ENCODE data around the gene PEX6.

PEX6 gene

DNA sequence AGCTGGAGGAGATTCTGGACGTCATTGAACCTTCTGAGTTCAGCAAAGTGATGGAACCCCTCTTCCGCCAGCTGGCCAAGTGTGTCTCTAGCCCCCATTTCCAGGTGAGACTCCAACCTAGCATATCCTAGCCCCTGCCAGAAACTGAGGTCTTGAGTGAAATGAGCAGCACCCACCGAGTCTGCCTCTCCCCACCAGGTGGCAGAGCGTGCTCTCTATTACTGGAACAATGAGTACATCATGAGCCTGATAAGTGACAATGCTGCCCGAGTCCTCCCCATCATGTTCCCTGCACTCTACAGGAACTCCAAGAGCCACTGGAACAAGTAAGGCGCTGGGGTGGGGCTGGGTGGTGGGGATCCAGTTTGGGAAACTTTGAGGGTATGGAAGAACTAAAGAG, 30.1 kb upstream of the PEX6 start:
- no peak for ATAC-seq
- no peak for TF ChIP-seq ZFP30 (CRISPR knock-in tag; IDR thresholded peaks at IDR 0.05)
- TF ChIP-seq PPARA (CRISPR knock-in tag; IDR thresholded peaks at IDR 0.05; ENCODE audit: borderline replicate concordance), result no peak
- TF ChIP-seq ZC3H10 (CRISPR knock-in tag; IDR thresholded peaks at IDR 0.05), result no peak
- TF ChIP-seq TSHZ2 (CRISPR knock-in tag; IDR thresholded peaks at IDR 0.05), result no peak
- no peak for TF ChIP-seq CSDC2 (CRISPR knock-in tag; IDR thresholded peaks at IDR 0.05)
- no peak for TF ChIP-seq ZFP3 (CRISPR knock-in tag; IDR thresholded peaks at IDR 0.05)
- no peak for TF ChIP-seq ZNF8 (CRISPR knock-in tag; IDR thresholded peaks at IDR 0.05)
- no peak for TF ChIP-seq TOX (CRISPR knock-in tag; IDR thresholded peaks at IDR 0.05; ENCODE audit: borderline replicate concordance)
- TF ChIP-seq CSRNP3 (CRISPR knock-in tag; IDR thresholded peaks at IDR 0.05), result no peak
- TF ChIP-seq ISL1 (CRISPR knock-in tag; IDR thresholded peaks at IDR 0.05), result no peak
- TF ChIP-seq RARB (CRISPR knock-in tag; IDR thresholded peaks at IDR 0.05), result no peak
- TF ChIP-seq ARNTL (CRISPR knock-in tag; IDR thresholded peaks at IDR 0.05; ENCODE audit: borderline replicate concordance, low read depth), result no peak
- TF ChIP-seq ESRRG (CRISPR knock-in tag; IDR thresholded peaks at IDR 0.05), result no peak

DNA sequence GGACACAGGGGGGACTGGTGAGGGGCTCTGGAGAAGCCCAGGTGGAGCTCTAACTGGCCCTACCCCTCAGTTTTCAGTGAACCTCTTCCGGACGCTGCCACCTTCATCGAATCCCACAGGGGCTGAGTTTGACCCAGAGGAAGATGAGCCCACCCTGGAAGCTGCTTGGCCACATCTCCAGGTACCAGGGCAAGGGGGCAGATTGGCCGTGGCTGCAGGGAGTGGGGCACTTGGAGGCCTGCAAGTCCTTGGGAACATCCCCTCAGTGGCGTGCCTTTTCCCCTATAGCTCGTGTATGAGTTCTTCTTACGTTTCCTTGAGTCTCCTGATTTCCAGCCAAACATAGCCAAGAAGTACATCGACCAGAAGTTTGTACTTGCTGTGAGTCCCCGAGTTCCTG, 28.1 kb upstream of the PEX6 start:
- ATAC-seq, result no peak
- no peak for TF ChIP-seq ZFP3 (CRISPR knock-in tag; IDR thresholded peaks at IDR 0.05)
- TF ChIP-seq ZNF8 (CRISPR knock-in tag; IDR thresholded peaks at IDR 0.05), result no peak
- TF ChIP-seq, protein P1, sequence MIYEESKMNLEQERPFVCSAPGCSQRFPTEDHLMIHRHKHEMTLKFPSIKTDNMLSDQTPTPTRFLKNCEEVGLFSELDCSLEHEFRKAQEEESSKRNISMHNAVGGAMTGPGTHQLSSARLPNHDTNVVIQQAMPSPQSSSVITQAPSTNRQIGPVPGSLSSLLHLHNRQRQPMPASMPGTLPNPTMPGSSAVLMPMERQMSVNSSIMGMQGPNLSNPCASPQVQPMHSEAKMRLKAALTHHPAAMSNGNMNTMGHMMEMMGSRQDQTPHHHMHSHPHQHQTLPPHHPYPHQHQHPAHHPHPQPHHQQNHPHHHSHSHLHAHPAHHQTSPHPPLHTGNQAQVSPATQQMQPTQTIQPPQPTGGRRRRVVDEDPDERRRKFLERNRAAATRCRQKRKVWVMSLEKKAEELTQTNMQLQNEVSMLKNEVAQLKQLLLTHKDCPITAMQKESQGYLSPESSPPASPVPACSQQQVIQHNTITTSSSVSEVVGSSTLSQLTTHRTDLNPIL (CRISPR knock-in tag; IDR thresholded peaks at IDR 0.05; ENCODE audit: low read depth), result no peak
- no peak for TF ChIP-seq CSDC2 (CRISPR knock-in tag; IDR thresholded peaks at IDR 0.05)
- TF ChIP-seq ZC3H10 (CRISPR knock-in tag; IDR thresholded peaks at IDR 0.05), result no peak
- TF ChIP-seq GLIS3 (CRISPR knock-in tag; IDR thresholded peaks at IDR 0.05), result no peak
- TF ChIP-seq BACH2 (CRISPR knock-in tag; IDR thresholded peaks at IDR 0.05; ENCODE audit: borderline replicate concordance), result no peak
- TF ChIP-seq ZNF565 (CRISPR knock-in tag; conservative IDR thresholded peaks at IDR 0.05; ENCODE audit: low read depth), result no peak
- no peak for TF ChIP-seq OSR1 (CRISPR knock-in tag; IDR thresholded peaks at IDR 0.05)

- ATAC-seq, result no peak
- TF ChIP-seq TCF4 (CRISPR knock-in tag; IDR thresholded peaks at IDR 0.05; ENCODE audit: borderline replicate concordance) (no peak), ARNTL (CRISPR knock-in tag; IDR thresholded peaks at IDR 0.05; ENCODE audit: borderline replicate concordance, low read depth) (no peak), ZFP3 (CRISPR knock-in tag; IDR thresholded peaks at IDR 0.05) (no peak), ZNF565 (CRISPR knock-in tag; conservative IDR thresholded peaks at IDR 0.05; ENCODE audit: low read depth) (no peak), POU6F1 (CRISPR knock-in tag; IDR thresholded peaks at IDR 0.05; ENCODE audit: borderline replicate concordance, low read depth) (no peak), CSRNP3 (CRISPR knock-in tag; IDR thresholded peaks at IDR 0.05) (no peak), ZNF8 (CRISPR knock-in tag; IDR thresholded peaks at IDR 0.05) (no peak), SNAI2 (CRISPR knock-in tag; IDR thresholded peaks at IDR 0.05) (no peak), OSR1 (CRISPR knock-in tag; IDR thresholded peaks at IDR 0.05) (no peak), TSHZ2 (CRISPR knock-in tag; IDR thresholded peaks at IDR 0.05) (no peak), CSDC2 (CRISPR knock-in tag; IDR thresholded peaks at IDR 0.05) (no peak), TOX (CRISPR knock-in tag; IDR thresholded peaks at IDR 0.05; ENCODE audit: borderline replicate concordance) (no peak), ZC3H10 (CRISPR knock-in tag; IDR thresholded peaks at IDR 0.05) (no peak)
- TF ChIP-seq, protein P2, sequence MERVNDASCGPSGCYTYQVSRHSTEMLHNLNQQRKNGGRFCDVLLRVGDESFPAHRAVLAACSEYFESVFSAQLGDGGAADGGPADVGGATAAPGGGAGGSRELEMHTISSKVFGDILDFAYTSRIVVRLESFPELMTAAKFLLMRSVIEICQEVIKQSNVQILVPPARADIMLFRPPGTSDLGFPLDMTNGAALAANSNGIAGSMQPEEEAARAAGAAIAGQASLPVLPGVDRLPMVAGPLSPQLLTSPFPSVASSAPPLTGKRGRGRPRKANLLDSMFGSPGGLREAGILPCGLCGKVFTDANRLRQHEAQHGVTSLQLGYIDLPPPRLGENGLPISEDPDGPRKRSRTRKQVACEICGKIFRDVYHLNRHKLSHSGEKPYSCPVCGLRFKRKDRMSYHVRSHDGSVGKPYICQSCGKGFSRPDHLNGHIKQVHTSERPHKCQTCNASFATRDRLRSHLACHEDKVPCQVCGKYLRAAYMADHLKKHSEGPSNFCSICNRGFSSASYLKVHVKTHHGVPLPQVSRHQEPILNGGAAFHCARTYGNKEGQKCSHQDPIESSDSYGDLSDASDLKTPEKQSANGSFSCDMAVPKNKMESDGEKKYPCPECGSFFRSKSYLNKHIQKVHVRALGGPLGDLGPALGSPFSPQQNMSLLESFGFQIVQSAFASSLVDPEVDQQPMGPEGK (CRISPR knock-in tag; IDR thresholded peaks at IDR 0.05; ENCODE audit: borderline replicate concordance), result no peak
- TF ChIP-seq, protein P1 (CRISPR knock-in tag; IDR thresholded peaks at IDR 0.05; ENCODE audit: low read depth), result no peak
These were observed 27.3 kb upstream of the PEX6 start for GRCh38 chr6:43006251-43006650.
